ENCODE results near the gene STK35. TPM values are rescaled to one million over a fixed set of nuclear protein-coding genes. Genes with fewer than 3 reads are reported as not detected.

The STK35 gene
- total and polyA plus RNA-seq, 2 experiments from 2014 or later = 14.2 to 59.7 TPM

DNA sequence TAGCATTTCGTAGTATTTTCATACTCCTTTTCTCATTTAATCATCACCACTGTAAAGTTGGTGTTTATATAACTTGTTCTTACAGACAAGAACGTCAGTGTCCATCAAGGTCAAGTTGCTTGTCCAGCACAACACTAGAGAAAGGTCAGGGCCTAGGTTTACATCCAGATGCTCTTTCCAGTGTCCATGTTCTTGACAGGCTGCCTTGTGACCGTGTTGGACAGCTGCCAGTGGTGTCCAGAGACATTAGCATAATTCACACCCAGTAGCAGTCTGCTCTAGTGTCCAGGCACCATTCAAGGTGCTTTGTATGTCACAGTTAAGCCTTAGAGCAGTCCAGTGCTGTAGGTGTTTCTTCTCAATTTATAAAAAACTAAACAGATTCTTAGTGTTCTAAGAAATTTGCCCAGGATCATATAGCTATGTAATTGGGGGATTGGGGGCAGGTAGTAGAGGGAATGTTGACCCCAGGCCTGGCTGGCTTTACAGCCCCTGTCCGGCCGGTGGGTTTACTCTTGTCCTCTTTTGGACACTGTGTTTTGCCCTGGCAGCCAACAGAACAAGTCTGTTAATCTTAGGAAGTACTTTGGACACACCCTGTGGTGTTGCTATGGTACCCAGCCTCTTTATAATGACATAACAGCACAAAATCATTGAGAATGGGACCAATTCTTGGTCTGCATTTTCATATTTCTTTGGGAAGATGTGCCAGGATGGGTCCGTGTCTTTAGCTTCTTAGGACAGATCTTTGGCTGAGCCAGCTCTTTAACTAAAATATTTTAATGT, 8.0 kb downstream of the STK35 start (continued):
- TF ChIP-seq, protein P1, sequence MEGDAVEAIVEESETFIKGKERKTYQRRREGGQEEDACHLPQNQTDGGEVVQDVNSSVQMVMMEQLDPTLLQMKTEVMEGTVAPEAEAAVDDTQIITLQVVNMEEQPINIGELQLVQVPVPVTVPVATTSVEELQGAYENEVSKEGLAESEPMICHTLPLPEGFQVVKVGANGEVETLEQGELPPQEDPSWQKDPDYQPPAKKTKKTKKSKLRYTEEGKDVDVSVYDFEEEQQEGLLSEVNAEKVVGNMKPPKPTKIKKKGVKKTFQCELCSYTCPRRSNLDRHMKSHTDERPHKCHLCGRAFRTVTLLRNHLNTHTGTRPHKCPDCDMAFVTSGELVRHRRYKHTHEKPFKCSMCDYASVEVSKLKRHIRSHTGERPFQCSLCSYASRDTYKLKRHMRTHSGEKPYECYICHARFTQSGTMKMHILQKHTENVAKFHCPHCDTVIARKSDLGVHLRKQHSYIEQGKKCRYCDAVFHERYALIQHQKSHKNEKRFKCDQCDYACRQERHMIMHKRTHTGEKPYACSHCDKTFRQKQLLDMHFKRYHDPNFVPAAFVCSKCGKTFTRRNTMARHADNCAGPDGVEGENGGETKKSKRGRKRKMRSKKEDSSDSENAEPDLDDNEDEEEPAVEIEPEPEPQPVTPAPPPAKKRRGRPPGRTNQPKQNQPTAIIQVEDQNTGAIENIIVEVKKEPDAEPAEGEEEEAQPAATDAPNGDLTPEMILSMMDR (conservative IDR thresholded peaks at IDR 0.05; ENCODE audit: low read depth in 2 of 2) = no peak
- TF ChIP-seq POLR2AphosphoS5 (IDR thresholded peaks at IDR 0.05; ENCODE audit: low read depth) (no peak), EZH2 (IDR thresholded peaks at IDR 0.05; ENCODE audit: low read depth, unreplicated experiment) (no peak), STAT1 (IDR thresholded peaks at IDR 0.05; ENCODE audit: unreplicated experiment) (no peak), ZNF331 (CRISPR knock-in tag; IDR thresholded peaks at IDR 0.05; ENCODE audit: low read depth) (no peak)
- TF ChIP-seq, protein P2, sequence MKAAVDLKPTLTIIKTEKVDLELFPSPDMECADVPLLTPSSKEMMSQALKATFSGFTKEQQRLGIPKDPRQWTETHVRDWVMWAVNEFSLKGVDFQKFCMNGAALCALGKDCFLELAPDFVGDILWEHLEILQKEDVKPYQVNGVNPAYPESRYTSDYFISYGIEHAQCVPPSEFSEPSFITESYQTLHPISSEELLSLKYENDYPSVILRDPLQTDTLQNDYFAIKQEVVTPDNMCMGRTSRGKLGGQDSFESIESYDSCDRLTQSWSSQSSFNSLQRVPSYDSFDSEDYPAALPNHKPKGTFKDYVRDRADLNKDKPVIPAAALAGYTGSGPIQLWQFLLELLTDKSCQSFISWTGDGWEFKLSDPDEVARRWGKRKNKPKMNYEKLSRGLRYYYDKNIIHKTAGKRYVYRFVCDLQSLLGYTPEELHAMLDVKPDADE (IDR thresholded peaks at IDR 0.05) = no peak

DNA sequence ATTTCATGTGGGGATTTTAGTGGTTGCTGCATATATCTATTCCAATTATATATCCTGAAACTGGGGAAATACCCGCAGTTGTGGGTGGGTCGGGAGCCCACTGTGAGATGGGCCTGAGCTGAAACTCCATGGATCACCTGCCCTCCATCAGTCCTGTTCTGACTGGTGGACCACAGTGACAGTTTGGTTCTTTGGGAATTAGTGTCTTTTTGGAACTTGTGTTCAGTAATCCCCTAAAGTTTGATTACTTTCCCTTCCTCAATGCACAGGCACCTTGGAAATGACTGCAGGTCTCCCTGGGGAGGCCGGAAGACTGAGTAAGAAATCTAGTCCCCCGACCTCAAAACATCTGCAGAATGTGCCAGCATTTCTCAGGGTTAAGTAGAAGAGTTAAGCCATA, 11.3 kb downstream of the STK35 start:
- no peak overlapping the region for H3K4me3 Mint-ChIP-seq
- TF ChIP-seq, protein P3, sequence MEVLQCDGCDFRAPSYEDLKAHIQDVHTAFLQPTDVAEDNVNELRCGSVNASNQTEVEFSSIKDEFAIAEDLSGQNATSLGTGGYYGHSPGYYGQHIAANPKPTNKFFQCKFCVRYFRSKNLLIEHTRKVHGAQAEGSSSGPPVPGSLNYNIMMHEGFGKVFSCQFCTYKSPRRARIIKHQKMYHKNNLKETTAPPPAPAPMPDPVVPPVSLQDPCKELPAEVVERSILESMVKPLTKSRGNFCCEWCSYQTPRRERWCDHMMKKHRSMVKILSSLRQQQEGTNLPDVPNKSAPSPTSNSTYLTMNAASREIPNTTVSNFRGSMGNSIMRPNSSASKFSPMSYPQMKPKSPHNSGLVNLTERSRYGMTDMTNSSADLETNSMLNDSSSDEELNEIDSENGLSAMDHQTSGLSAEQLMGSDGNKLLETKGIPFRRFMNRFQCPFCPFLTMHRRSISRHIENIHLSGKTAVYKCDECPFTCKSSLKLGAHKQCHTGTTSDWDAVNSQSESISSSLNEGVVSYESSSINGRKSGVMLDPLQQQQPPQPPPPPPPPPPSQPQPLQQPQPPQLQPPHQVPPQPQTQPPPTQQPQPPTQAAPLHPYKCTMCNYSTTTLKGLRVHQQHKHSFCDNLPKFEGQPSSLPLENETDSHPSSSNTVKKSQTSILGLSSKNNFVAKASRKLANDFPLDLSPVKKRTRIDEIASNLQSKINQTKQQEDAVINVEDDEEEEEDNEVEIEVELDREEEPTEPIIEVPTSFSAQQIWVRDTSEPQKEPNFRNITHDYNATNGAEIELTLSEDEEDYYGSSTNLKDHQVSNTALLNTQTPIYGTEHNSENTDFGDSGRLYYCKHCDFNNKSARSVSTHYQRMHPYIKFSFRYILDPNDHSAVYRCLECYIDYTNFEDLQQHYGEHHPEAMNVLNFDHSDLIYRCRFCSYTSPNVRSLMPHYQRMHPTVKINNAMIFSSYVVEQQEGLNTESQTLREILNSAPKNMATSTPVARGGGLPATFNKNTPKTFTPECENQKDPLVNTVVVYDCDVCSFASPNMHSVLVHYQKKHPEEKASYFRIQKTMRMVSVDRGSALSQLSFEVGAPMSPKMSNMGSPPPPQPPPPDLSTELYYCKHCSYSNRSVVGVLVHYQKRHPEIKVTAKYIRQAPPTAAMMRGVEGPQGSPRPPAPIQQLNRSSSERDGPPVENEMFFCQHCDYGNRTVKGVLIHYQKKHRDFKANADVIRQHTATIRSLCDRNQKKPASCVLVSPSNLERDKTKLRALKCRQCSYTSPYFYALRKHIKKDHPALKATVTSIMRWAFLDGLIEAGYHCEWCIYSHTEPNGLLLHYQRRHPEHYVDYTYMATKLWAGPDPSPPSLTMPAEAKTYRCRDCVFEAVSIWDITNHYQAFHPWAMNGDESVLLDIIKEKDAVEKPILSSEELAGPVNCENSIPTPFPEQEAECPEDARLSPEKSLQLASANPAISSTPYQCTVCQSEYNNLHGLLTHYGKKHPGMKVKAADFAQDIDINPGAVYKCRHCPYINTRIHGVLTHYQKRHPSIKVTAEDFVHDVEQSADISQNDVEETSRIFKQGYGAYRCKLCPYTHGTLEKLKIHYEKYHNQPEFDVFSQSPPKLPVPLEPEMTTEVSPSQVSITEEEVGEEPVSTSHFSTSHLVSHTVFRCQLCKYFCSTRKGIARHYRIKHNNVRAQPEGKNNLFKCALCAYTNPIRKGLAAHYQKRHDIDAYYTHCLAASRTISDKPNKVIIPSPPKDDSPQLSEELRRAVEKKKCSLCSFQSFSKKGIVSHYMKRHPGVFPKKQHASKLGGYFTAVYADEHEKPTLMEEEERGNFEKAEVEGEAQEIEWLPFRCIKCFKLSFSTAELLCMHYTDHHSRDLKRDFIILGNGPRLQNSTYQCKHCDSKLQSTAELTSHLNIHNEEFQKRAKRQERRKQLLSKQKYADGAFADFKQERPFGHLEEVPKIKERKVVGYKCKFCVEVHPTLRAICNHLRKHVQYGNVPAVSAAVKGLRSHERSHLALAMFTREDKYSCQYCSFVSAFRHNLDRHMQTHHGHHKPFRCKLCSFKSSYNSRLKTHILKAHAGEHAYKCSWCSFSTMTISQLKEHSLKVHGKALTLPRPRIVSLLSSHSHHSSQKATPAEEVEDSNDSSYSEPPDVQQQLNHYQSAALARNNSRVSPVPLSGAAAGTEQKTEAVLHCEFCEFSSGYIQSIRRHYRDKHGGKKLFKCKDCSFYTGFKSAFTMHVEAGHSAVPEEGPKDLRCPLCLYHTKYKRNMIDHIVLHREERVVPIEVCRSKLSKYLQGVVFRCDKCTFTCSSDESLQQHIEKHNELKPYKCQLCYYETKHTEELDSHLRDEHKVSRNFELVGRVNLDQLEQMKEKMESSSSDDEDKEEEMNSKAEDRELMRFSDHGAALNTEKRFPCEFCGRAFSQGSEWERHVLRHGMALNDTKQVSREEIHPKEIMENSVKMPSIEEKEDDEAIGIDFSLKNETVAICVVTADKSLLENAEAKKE (CRISPR knock-in tag; IDR thresholded peaks at IDR 0.05) = no peak
- TF ChIP-seq, protein P4, sequence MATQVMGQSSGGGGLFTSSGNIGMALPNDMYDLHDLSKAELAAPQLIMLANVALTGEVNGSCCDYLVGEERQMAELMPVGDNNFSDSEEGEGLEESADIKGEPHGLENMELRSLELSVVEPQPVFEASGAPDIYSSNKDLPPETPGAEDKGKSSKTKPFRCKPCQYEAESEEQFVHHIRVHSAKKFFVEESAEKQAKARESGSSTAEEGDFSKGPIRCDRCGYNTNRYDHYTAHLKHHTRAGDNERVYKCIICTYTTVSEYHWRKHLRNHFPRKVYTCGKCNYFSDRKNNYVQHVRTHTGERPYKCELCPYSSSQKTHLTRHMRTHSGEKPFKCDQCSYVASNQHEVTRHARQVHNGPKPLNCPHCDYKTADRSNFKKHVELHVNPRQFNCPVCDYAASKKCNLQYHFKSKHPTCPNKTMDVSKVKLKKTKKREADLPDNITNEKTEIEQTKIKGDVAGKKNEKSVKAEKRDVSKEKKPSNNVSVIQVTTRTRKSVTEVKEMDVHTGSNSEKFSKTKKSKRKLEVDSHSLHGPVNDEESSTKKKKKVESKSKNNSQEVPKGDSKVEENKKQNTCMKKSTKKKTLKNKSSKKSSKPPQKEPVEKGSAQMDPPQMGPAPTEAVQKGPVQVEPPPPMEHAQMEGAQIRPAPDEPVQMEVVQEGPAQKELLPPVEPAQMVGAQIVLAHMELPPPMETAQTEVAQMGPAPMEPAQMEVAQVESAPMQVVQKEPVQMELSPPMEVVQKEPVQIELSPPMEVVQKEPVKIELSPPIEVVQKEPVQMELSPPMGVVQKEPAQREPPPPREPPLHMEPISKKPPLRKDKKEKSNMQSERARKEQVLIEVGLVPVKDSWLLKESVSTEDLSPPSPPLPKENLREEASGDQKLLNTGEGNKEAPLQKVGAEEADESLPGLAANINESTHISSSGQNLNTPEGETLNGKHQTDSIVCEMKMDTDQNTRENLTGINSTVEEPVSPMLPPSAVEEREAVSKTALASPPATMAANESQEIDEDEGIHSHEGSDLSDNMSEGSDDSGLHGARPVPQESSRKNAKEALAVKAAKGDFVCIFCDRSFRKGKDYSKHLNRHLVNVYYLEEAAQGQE (IDR thresholded peaks at IDR 0.05; ENCODE audit: unreplicated experiment) = no peak
- TF ChIP-seq, protein P2 (IDR thresholded peaks at IDR 0.05) = no peak

More for the DNA sequence above, 11.3 kb downstream of the STK35 start:
- peaks cover 1% of the 10 kb centered on the region for H3K27me3 Mint-ChIP-seq (ENCODE audit: insufficient read depth, low read depth, poor library complexity)
- Histone ChIP-seq H3K36me3 (ENCODE audit: insufficient read depth) (peaks cover 8% of the 10 kb centered on the region; the same call in 1 of the 2 replicates), H3K79me2 (replicated peaks; ENCODE audit: insufficient read depth) (peaks cover 93% of the 10 kb centered on the region), H3K4me2 (no peak overlapping the region), H4K20me1 (replicated peaks; ENCODE audit: insufficient read depth) (peaks cover 64% of the 10 kb centered on the region), H3F3A (replicated peaks; ENCODE audit: low read depth) (no peaks in the 10 kb centered on the region), H3K4me3 (no peak overlapping the region), H2AFZ (no peak overlapping the region), H3K4me1 (ENCODE audit: insufficient read depth) (no peaks in the 10 kb centered on the region), H3K27me3 (ENCODE audit: insufficient read depth) (no peaks in the 10 kb centered on the region), H3K9me2 (ENCODE audit: insufficient read depth) (no peaks in the 10 kb centered on the region), H3K27ac (ENCODE audit: low read depth) (no peak overlapping the region)
- DNase-seq (ENCODE audit: low spot score) (no peak), ATAC-seq (no peak)
- peaks cover 23% of the 10 kb centered on the region for H3K36me3 Mint-ChIP-seq (ENCODE audit: low read depth)
- peaks cover 6% of the 10 kb centered on the region for H3K4me1 Mint-ChIP-seq
- no peaks in the 10 kb centered on the region for H3K9me3 Mint-ChIP-seq
- H3K27ac Mint-ChIP-seq = no peak overlapping the region
